GM19043 (cell line): ENCODE results near the gene ITM2C.

Experiments used
- ATAC-seq: cut with Tn5 transposase; IDR thresholded peaks from one replicate; pipeline ENCODE4 v1.9.1; 2021; ENCODE audit warnings: low read depth; ENCODE audit not compliant: unreplicated experiment

The ITM2C gene

DNA sequence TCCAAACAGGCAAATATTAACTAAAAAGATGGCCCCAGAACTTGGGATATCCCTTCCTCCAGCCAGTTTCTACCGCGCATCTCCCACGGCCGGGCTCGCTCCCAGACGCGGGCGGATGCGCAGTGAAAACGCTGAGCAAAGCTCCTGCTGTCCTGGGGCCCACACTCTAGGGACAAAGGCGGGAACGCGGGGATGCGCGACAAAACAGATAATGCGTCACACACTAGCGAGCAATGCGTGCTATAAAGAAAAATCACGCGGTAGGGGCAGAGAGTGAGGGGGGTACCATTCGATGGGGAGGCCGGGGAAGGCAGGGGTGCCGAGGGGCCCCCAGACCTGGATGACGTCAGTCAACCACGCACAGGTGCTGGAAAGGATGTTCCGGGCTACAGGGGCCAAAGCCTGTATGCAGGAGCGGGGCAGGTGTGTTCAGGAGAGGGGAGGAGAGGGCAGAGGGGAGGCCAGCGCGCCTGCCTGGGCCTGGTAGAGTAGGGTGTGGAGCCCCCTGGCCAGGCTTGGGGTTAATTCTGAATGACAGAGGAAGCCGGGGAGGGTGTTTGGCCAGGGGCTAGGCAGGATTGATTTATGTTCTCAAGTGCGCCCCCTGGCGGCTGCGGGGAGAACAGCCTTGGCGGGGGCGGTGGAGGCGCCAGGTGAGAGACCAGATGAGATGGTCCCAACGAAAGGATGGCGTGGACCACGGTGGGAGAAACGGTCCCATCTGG is 14.9 kb upstream of the ITM2C start:
- no peak for ATAC-seq

DNA sequence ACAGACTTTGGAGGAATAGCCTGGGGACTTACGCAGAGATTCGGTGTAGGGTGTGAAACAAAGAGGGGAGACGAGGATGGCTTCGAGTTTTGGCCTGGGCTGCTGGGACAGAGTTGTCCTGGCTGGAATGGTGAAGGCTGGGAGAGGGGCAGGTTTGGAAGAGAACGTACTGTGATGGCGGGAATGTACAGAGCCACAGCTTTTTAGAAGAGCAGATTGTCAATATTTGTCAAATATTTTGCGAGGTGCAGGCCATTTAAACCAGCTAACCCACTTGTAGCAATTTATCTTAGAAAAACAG is 14.4 kb upstream of the ITM2C start:
- ATAC-seq = no peak

DNA sequence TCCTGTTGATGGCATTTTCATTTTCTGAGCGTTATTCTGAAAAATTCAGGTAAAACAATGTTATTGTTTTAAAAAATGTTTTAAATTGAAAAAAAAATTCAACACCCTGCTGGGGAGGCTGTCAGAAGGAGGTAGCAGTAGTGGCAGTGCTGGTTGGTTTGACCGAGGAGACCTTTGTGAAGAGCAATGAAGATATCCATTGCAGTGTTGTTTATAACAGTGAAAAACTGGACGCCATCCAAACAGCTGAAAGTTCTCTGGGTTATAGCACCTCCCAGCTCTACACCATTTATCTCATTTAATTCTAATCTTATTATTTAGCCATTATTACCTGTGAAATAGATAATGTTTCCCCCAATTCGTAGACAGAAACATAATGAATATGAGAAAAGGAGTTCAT is 12.6 kb upstream of the ITM2C start:
- ATAC-seq = no peak

- no peak for ATAC-seq
Measured at GRCh38 chr2:230861552-230862255, 3.0 kb upstream of the ITM2C start.

- no peak for ATAC-seq
Measured at GRCh38 chr2:230862292-230862691, 2.5 kb upstream of the ITM2C start.

DNA sequence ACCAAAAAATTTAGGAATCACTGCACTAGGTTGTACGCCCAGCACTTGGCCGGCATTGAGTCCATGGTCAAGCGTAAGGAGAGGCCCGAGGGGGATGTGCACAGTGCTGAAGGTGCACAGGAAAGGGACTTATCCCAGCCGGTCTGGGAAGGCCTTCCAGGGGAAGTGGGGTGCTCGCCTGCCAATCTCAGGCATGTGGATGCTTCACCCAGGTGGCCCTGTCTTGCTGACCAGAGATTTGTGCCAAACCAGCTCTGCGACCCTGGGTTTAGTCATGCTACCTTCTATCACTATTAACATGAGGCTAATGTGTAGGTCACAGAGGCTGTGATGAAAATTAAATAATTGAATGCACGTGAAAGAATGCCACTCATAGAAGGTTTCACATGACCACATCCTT is 1.7 kb upstream of the ITM2C start:
- no peak for ATAC-seq

GRCh38 chr2:230863442-230864121 is 1.2 kb upstream of the ITM2C start:
- no peak for ATAC-seq

DNA sequence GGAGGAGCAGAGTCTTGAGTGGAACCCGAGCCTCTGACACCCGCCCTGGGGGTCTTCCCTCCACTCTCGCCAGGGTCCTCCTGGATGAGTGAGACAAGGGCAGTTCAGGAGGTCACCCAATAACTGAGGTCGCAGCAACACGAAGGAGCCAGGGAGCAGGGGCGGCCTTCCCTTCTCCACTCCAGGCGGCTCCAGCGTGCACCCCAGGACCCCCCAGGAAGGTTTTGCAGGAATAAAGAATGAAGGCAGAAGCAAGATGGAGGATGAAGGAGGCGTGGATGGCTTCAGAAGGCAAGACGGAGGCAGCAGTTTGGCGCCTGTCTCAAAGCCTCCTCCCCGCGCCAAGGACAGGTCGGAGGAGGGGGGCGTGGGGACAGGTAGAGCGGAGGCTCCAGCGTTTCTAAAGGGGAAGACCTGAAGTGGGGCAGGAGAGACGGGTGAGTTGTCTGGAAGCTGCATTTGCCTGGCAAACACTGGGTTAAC is 579 bp upstream of the ITM2C start:
- no peak for ATAC-seq

DNA sequence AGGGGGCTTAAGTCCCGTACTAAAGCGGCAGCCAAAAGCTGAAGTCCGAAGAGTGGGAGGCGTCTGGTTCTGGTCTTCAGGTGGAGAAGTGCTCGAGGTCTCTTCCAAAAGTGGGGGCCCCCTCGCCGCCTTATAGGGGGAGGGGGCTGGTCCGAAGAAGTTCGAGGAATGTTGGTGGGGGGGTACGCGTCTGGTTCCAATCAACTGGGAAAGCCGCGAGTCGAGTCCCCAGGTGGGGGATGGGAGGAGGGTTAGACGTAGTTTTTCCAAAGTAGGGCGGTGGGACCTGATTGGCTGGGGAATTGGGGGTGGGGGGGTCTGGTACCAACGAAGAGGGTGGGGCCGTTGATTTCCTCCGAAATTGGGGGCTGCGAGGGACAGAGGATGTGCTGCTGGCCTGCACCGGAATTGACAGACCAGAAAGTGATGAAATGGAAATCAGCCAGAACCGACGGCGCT is 594 bp downstream of the ITM2C start:
- no peak for ATAC-seq

DNA sequence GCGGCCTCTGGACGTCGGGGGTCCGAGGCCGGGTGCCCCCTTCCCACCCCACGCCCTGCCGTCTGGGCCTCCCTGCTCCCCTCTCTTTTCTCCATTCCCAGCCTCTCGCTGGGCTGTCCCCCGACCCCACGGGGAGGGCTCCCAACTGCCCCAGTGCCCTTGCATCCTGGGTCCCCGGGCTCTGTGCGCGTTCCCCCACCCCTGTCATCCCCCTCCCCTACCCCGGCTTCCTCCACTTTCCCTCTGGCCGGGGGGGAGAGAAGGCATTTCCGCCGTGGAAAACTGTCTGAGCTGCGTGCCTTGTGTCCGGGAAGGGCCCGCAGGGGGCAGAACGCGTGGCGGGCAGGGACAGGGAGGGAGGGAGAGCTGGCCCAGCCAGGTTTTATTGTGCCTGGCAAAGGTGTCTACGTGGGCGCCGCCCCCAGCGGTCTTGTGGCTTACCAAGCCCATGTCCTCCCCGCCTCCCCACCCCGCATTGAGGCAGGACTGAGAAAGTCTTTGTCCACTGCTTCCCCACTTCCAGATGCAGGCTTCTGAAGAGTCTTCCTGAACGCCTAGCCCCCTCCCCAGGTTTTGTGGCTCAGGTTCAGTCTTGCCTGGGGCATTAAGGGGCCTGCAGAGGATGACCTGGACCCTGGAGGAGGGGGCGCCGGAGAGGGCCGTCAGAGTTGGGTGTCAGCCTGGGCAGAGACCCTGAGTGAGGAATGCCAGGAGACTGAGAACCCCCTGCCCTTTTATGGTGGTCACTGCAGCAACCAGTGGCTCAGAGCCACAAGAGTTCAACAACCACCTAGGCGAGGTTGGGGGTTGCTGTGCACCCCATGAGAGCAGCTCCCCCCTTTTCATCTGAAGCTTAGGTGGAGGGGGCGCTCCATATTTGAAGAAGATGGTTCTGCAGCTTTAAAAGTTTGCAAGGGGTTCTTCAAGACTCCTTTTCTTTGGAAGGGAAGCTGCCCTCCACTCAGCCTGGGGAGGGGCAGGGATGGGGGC is 1.3 kb downstream of the ITM2C start:
- no peak for ATAC-seq

DNA sequence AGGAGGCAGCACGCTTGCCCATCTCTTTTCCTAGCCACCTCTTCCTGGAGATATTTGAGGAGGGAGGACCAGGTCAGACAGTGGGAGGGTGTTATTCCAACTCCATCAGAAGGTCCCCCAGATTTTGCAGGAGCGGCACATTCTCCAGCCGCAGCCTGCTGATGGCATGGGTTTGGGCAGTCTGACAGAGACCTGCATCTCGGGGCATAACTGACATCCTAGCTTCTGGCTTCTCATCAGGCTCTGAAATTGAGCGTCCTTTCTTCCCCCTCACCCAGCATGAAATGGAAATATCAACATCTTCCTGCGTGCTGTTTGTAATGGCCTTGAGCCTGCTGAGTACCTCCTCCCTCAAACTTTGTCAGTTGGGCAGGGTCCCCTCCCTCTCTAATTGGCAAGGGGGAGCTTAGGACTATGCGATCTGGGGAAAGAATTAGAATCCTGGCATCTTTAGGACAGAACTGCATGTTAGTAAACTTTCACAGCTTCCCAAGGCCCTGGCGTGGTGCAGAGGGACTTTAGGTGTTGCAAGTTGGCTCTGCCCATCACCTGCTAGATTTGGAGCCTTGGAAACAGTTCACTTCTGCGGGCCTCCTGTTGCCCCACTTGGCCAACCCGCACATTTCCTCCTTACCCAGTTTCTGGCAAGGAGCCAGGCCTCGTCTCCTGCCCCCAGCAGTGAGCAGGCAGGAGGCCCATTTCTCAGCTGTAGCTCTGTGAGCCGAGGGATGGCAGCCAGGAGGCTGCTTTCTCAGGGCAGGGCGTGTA is 2.2 kb downstream of the ITM2C start:
- ATAC-seq = no peak

DNA sequence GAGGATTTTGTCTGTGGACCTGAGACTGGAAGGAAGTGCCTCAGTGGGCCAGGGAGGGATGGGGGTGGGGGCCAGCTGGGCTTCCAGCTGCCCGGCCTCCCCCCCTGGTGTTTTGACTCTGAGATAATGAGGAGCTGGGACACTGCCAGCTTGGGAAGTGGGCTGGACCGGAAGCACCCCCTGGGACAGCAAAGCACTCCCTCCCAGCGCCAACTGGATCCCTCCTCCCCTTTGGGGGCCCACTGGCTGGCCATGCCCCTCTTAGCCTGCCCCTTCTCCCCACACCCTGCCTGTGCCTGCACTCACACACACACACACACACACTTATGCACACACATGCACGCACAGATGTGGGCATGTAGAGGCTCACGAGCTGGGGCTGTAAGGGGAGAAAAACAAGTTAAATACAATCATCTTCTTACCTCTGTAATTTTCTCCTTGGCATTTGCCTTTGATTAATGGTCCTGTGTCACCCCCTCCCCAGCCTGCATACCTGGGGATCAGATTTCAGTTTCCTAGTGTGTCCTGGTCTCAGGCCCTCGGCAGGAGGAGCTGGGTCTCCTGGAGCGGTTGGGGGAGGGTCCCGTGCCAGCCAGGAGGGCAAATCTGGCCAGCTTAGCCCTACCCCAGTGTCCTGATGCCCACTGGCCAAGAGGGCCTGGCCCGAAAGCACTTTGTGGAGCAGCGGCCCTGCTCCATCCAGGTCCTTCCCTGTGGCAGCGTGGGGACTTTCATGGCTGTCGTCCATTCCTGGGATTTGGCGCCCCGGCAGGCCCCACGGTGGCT is 3.6 kb downstream of the ITM2C start:
- no peak for ATAC-seq

- ATAC-seq = no peak
Measured at GRCh38 chr2:230868947-230869913, 4.5 kb downstream of the ITM2C start.

GRCh38 chr2:230869914-230870543 is 5.3 kb downstream of the ITM2C start:
- ATAC-seq = no peak

GRCh38 chr2:230870544-230871360 is 6.0 kb downstream of the ITM2C start:
- no peak for ATAC-seq

DNA sequence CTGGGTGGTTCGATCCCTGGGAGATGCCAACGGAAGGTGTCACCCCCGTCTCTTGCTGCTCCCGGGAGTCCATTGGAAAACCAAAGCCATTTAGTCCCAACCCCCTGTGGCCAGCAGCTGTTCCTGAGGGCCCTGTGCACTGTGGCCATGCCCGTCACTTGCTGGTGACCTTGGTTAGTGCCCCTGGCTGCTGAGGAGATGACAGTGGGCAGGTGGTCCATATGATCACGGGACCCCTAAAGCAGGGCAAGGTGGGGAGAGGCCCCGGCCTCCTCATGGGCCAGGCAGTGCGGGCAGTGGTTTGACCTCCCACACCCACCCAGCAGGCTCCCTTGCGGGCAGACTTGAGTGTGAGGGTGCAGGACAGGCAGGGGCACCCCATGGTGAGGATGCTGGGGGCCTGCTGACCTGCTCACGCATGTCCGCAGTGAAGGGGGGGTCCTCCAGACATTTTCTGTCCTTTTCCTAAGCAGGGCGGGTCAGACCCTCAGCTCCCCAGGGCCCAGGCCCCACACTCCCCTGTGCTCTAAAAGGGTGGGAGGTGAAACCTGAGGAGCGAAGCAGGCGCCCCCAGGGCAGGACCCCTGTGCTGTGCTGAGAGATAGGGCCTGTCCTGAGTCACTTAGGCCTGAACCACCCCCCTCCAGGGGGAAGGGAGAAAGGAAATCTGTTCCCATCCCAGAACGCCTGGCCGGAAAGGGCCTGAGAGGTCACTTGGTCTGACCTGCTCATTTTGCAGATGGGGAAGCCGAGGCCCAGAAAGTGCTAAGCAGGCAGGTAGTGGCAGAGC is 6.8 kb downstream of the ITM2C start:
- ATAC-seq = no peak
